ENCODE results near the gene TTN. TPM values are rescaled to one million over a fixed set of nuclear protein-coding genes. Genes with fewer than 3 reads are reported as not detected.

TTN gene
- total RNA-seq, 2 donors from 2014 or later, result 26.5 to 94.6 TPM

- no peak for TF ChIP-seq CTCF (IDR thresholded peaks at IDR 0.05)
- TF ChIP-seq POLR2A (IDR thresholded peaks at IDR 0.05), result no peak
- H3K27me3 ChIP-seq, result no peaks in the 10 kb centered on the region
- H3K4me3 ChIP-seq, result no peak overlapping the region
- no peak for DNase-seq
- ATAC-seq, result no peak
- 67 to 72% methylated on average over 7 of the region's 7 CpGs for WGBS, 2 donors
- no peaks in the 10 kb centered on the region for H3K9me3 ChIP-seq
- no peaks in the 10 kb centered on the region for H3K36me3 ChIP-seq (replicated peaks in 1 of 2; ENCODE audit: insufficient read depth in 1 of 2, low read depth in 2 of 2)
- intact Hi-C loops (cut with DNase I), result no loop called here
- H3K4me1 ChIP-seq, result no peaks in the 10 kb centered on the region
- no peak overlapping the region for H3K27ac ChIP-seq
Measured at GRCh38 chr2:178777577-178777976, 29.6 kb downstream of the TTN start.

GRCh38 chr2:178776751-178777150 lies 30.5 kb downstream of the TTN start:
- 90 to 92% methylated on average over 4 of the region's 4 CpGs for WGBS, 2 donors
- TF ChIP-seq CTCF (IDR thresholded peaks at IDR 0.05) (no peak), POLR2A (IDR thresholded peaks at IDR 0.05) (no peak)
- Histone ChIP-seq H3K27me3 (no peaks in the 10 kb centered on the region), H3K27ac (no peak overlapping the region), H3K9me3 (no peaks in the 10 kb centered on the region), H3K4me3 (no peak overlapping the region), H3K4me1 (no peaks in the 10 kb centered on the region), H3K36me3 (replicated peaks in 1 of 2; ENCODE audit: insufficient read depth in 1 of 2, low read depth in 2 of 2) (no peaks in the 10 kb centered on the region)
- intact Hi-C loops (cut with DNase I), result no loop called here
- DNase-seq, result no peak
- ATAC-seq, result no peak

GRCh38 chr2:178775975-178776374 lies 31.2 kb downstream of the TTN start:
- no peak for TF ChIP-seq CTCF (IDR thresholded peaks at IDR 0.05)
- TF ChIP-seq POLR2A (IDR thresholded peaks at IDR 0.05), result no peak
- intact Hi-C loops (cut with DNase I), result no loop called here
- no peak overlapping the region for H3K4me3 ChIP-seq
- DNase-seq (no peak), ATAC-seq (no peak)
- H3K4me1 ChIP-seq, result no peaks in the 10 kb centered on the region
- no peaks in the 10 kb centered on the region for H3K27me3 ChIP-seq
- H3K27ac ChIP-seq, result no peak overlapping the region
- no peaks in the 10 kb centered on the region for H3K36me3 ChIP-seq (replicated peaks in 1 of 2; ENCODE audit: insufficient read depth in 1 of 2, low read depth in 2 of 2)
- no peaks in the 10 kb centered on the region for H3K9me3 ChIP-seq
- WGBS, 2 donors, result 93 to 94% methylated on average over 7 of the region's 7 CpGs

- H3K27ac ChIP-seq, result no peak overlapping the region
- no peaks in the 10 kb centered on the region for H3K27me3 ChIP-seq
- 87 to 96% methylated on average over 2 of the region's 2 CpGs for WGBS, 2 donors
- intact Hi-C loops (cut with DNase I), result no loop called here
- no peaks in the 10 kb centered on the region for H3K9me3 ChIP-seq
- TF ChIP-seq POLR2A (IDR thresholded peaks at IDR 0.05) (no peak), CTCF (IDR thresholded peaks at IDR 0.05) (no peak)
- ATAC-seq (no peak), DNase-seq (no peak)
- no peak overlapping the region for H3K4me3 ChIP-seq
- H3K4me1 ChIP-seq, result peaks cover 7% of the 10 kb centered on the region
- no peaks in the 10 kb centered on the region for H3K36me3 ChIP-seq (replicated peaks in 1 of 2; ENCODE audit: insufficient read depth in 1 of 2, low read depth in 2 of 2)
Measured at GRCh38 chr2:178770518-178770917, 36.7 kb downstream of the TTN start.
